Stimulated activated CD8-positive, alpha-beta memory T cell treated with anti-CD3 and anti-CD28 coated beads, Interleukin-7, amount 100 ng/mL, for 24 hours (primary cell): Measurements from ENCODE around the gene ASMTL.
"Not testable (repeated sequence)": the region's sequence is repeated elsewhere in the genome, so short reads cannot be mapped to it uniquely, and the experiment has no call there.

Experiments
- DNase-seq: peaks from one replicate; pipeline ENCODE4 v3.0.0-alpha.2; 2020; ENCODE audit warnings: low read depth

Gene ASMTL

DNA sequence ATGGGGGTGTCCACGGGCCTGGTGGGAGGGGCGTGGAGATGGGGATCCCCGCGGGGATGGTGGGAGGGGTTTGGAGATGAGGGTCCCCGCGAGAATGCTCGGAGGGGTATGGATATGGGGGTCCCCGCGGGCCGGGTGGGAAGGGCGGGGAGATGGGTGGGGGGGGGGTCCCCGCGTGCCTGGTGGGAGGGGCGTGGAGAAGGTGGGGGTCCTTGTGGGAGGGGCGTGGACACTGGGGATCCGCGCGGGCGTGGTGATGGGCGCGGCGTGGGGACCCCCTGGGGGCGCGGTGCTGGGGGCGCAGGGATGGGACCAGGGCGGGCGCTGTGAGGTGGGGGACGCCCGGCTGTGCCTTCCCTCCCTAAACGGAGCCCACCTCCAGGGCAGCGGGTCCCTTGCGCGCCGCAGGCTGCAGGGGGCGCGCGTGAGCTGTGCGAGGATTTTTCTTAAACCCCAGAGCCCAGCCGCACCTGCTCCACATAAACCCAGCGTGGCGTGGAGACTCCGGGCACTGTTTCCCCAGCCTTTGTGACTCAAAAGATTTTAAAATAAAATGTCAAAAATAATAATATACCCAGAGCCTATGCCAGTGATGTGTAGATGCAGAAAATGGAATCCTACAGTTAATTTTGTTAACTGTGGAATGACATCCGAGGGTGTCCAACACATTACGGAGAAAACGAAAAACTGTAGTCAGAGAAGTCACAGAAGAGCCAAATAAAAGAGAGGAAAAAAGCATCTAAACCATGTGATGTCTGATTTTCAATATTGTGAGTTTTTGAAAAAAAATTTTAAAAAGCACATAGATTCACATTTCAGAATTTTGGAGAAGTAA lies 1.5 kb upstream of the ASMTL start:
- DNase-seq: peak; percentile 91

DNA sequence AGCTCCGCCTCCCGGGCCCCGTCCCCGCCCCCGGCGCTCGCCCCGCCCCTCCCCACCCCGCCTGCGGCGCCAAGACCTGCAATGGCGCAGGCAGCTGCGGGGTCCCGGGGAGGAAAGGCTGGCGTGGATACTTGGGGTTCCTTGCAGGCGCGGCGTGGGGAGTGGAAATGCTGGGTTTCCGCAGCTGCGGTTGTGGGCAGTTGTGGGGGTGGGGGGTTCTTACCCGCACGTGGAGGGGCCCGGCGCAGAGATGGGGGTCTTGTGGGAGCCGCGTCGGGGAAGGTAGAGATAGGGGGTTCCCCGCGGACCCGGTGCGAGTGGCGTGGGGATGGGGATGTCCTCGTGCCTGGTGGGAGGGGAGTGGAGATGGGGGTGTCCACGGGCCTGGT lies 680 bp upstream of the ASMTL start:
- no peak for DNase-seq

DNA sequence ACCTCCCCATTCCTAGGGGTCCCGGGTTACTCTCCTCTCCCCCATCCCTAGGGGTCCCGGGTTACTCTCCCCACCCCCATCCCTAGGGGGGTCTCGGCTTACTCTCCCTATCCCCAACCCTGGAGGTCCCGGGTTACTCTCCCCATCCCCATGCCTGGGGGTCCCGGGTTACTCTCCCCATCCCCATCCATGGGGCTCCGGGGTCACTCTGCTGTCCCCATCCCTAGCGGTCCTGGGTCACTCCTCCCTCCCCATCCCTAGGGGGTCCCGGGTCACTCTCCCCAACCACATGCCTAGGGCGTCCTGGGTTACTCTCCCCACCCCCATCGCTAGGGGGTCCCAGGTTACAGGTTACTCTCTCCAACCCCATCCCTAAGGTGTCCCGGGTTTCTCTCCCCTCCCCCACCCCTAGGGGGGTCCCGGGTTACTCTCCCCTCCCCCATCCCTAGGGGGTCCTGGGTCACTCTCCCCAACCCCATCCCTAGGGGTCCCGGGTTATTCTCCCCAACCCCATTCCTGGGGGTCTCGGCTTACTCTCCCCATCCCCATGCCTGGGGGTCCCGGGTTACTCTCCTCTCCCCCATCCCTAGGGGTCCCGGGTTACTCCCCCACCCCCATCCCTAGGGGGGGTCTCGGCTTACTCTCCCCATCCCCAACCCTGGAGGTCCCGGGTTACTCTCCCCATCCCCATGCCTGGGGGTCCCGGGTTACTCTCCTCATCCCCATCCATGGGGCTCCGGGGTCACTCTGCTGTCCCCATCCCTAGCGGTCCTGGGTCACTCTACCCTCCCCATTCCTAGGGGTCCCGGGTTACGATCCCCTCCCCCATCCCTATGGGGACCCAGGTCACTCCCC lies 821 bp downstream of the ASMTL start:
- DNase-seq: no peak

GRCh38 chrX:1451251-1451660 lies 1.5 kb downstream of the ASMTL start:
- no peak for DNase-seq

- no peak for DNase-seq
Measured at GRCh38 chrX:1450361-1451161, 2.1 kb downstream of the ASMTL start.

DNA sequence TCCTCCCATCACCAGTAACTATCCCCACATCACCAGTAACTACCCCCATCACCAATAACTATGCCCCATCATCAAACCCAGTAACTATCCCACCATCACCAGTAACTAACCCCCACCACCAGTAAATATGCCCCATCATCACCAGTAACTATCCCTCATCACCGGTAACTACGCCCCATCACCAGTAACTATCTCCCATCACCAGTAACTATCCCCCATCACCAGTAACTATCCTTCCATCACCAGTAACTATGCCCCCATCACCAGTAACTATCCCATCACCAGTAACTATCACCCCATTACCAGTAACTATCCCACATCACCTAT lies 2.9 kb downstream of the ASMTL start:
- no peak for DNase-seq

GRCh38 chrX:1449036-1449822 lies 3.5 kb downstream of the ASMTL start:
- no peak for DNase-seq

DNA sequence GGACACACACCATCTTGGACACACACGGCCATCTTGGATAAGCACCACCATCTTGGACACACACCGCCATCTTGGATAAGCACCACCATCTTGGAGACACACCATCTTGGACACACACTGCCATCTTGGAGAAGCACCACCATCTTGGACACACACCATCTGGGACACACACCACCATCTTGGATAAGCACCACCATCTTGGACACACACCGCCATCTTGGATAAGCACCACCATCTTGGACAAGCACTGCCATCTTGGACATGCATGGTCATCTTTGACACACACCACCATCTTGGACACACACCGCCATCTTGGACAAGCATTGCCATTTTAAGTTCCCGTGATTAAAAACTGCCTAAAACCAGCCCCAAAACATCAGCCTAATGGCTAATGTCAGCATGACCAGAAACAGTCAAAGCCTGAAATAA lies 4.1 kb downstream of the ASMTL start:
- DNase-seq: not testable (repeated sequence)

- not testable (repeated sequence) for DNase-seq
Measured at GRCh38 chrX:1447969-1448572, 4.6 kb downstream of the ASMTL start.

GRCh38 chrX:1446984-1447968 lies 5.4 kb downstream of the ASMTL start:
- DNase-seq: not testable (repeated sequence)

GRCh38 chrX:1444561-1445500 lies 7.9 kb downstream of the ASMTL start:
- DNase-seq: no peak

DNA sequence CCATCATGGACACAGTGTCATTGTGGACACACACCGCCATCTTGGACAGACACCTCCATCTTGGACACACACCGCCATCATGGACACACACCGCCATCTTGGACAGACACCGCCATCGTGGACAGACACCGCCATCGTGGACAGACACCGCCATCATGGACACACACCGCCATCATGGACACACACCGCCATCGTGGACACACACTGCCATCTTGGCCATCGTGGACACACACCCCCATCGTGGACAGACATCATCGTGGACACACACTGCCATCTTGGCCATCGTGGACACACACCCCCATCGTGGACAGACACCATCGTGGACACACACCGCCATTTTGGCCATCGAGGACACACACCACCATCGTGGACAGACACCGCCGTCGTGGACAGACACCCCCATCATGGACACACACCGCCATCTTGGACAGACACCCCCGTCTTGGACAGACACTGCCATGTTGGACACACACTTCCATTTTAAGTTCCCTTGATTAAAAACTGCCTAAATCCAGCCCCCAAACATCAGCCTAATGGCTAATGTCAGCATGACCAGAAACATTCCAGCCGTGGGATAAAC lies 9.1 kb downstream of the ASMTL start:
- no peak for DNase-seq

DNA sequence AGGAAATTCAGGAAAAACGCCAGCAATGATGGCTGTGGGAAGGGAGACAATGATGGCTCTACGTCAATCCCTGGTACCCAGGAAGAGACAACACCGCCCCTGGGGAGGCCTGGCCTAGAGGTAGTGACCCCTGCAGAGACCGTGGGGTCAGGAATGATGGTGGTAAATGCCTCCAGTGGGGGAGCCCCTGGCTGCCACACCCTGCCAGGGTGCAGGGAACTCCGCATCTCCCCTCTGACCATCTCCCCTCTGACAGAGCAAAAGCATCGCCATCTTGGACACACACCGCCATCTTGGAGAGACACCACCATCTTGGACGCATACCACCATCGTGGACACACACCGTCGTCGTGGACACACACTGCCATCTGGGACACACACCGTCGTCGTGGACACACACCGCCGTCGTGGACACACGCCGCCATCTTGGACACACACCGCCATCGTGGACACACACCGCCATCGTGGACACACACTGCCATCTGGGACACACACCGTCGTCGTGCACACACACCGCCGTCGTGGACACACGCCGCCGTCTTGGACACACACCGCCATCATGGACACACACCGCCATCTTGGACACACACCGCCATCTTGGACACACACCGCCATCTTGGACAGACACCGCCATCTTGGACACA lies 9.9 kb downstream of the ASMTL start:
- DNase-seq: no peak

- no peak for DNase-seq
Measured at GRCh38 chrX:1442016-1442665, 10.6 kb downstream of the ASMTL start.

DNA sequence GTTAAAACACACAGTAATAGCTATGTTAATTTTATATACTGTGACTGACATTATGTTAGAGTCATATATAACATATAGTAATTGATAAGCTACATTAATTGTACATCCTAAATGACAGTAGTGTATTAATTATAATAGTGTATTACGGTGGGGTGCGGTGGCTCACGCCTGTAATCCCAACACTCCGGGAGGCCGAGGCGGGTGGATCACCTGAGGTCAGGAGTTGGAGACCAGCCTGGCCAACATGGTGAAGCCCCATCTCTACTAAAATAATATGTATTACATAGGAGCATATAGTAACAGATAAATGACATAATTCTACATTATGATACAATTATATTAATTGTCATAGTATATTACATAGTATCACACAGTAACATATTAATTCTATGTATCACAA lies 12.2 kb downstream of the ASMTL start:
- DNase-seq: no peak

DNA sequence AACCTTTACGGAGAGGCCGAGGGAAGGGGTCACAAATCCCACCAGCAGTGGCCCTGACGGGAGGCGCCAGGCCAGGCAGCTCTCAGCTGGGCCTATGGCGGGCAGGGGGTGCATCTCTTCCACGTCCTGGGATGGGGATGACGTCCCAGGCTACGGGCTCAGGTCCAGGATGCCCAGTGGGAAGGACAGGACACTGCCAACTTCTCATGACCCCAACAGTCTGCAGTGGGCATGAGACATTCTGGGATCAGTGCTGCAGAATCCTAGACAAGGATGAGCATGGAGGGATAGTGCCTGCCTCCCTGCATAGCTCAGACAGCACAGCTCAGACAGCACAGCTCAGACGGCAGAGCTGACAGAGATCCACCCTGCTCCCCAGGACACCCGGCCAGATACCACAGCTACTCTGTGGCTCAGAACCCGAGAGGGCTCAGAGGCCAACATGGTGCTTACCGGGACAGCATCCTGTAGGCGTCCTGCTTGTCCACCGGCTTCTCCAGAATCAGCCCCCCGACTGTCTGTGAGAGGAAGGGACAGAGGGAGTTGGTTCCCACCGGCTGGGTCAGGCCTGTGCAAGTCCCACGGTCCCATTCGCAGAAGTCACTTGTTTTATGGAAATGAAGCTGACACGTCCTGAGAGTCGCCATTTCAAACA lies 17.3 kb downstream of the ASMTL start:
- DNase-seq: no peak

GRCh38 chrX:1434871-1435240 lies 17.9 kb downstream of the ASMTL start:
- no peak for DNase-seq
